Kidney (tissue), 14 donors: ENCODE measurements around the gene CHMP1A. TPM values are rescaled to one million over a fixed set of nuclear protein-coding genes. Genes with fewer than 3 reads are reported as not detected.

Experiments
- DNase-seq, 5 donors: peaks; one replicate each; pipeline ENCODE4 v3.0.0-alpha.2; 2013 to 2020
- FAIRE-seq: peaks from 2 replicates; lab custom pipeline; 2012; peaks lifted over from hg19 to GRCh38; lab: Jason Lieb, UNC
- H3K27ac ChIP-seq, 2 donors: one replicate each; pipeline ENCODE4 v1.7.0; 2013; ENCODE audit warnings: low read depth in 2 of 2, low read length in 2 of 2, inconsistent platforms in 1 of 2
- H3K27me3 ChIP-seq: one replicate; pipeline ENCODE4 v1.7.1; 2013; ENCODE audit warnings: low read length, inconsistent platforms; ENCODE audit not compliant: control insufficient read depth, insufficient read depth
- H3K36me3 ChIP-seq, 3 donors: one replicate each; pipeline versions ENCODE4 v1.7.0 to v1.7.1; 2013; ENCODE audit warnings: low read length in 3 of 3, control low read depth in 1 of 3, inconsistent platforms in 1 of 3; ENCODE audit not compliant: insufficient read depth in 3 of 3, control insufficient read depth in 2 of 3
- H3K4me1 ChIP-seq, 3 donors: one replicate each; pipeline versions ENCODE4 v1.7.0 to v1.7.1; 2013; ENCODE audit warnings: low read length in 3 of 3, inconsistent platforms in 1 of 3, low read depth in 1 of 3; ENCODE audit not compliant: control insufficient read depth in 2 of 3, insufficient read depth in 2 of 3
- H3K4me3 ChIP-seq, 3 donors: one replicate each; pipeline versions ENCODE4 v1.7.0 to v1.8.1; 2013; ENCODE audit warnings: low read length in 3 of 3, control low read depth in 1 of 3, inconsistent platforms in 1 of 3
- H3K9ac ChIP-seq, 3 donors: one replicate each; pipeline versions ENCODE4 v1.7.0 to v1.7.1; 2013; ENCODE audit warnings: low read length in 3 of 3, control low read depth in 1 of 3, inconsistent platforms in 1 of 3
- H3K9me3 ChIP-seq, 3 donors: one replicate each; pipeline versions ENCODE4 v1.7.0 to v1.7.1; 2013; ENCODE audit warnings: low read length in 3 of 3, control low read depth in 1 of 3, inconsistent platforms in 1 of 3; ENCODE audit not compliant: control insufficient read depth in 2 of 3, insufficient read depth in 1 of 3
- CTCF ChIP-seq: IDR thresholded peaks from 3 replicates; pipeline ENCODE4 v1.5.1; 2012; ENCODE audit warnings: mild to moderate bottlenecking, moderate library complexity, borderline replicate concordance; ENCODE audit not compliant: insufficient read depth; ENCODE audit errors: extremely low read depth
- intact Hi-C: fragments of 100-400 bp; cut with DNase I; formaldehyde crosslinking; loops from one replicate; pipeline ENCODE4 v1.11.1; 2022
- polyA plus RNA-seq: library from polyadenylated mRNA; stranded (reverse); fragments of 350-450 nt; fragmentation: Illumina TruSeq; extraction: RNeasy Lipid Tissue Mini Kit (QIAGEN cat#74804); gene quantifications from one replicate; pipeline ENCODE4 v1.2.3, GENCODE V29; 2014; ENCODE audit warnings: low read depth, low replicate concordance; ENCODE audit not compliant: insufficient read depth
- total RNA-seq: library from RNA; stranded (reverse); fragmentation: NEBNext Ultra II Directional; extraction: Animal tissue kit (Norgen Biotek cat#: 25700); gene quantifications from one replicate; pipeline ENCODE4 v1.2.1, GENCODE V29; 2021
- donor health status: control.
- donor health status: control.
- donor health status: control.
- donor health status: control.
- donor health status: control.
- donor health status: DM: yes; HTN: yes; CAD: no.
- donor health status: Normal renal cell carcinoma (clear cell type).

Gene CHMP1A
- total and polyA plus RNA-seq, 2 donors from 2014 or later = 71.3 to 96.1 TPM

- TF ChIP-seq CTCF = no peak
- Histone ChIP-seq H3K4me3 (no peak overlapping the region), H3K27ac (no peak overlapping the region), H3K9me3 (no peaks in the 10 kb centered on the region), H3K4me1 (peaks cover 0 to 7% (median 4%) of the 10 kb centered on the region in 3 donors), H3K9ac (no peak overlapping the region), H3K27me3 (no peaks in the 10 kb centered on the region), H3K36me3 (no peaks in the 10 kb centered on the region)
- intact Hi-C loops = no loop called here
- FAIRE-seq (no peak), DNase-seq (no peak)
Observed at GRCh38 chr16:89610108-89610453, 47.4 kb downstream of the CHMP1A start.

GRCh38 chr16:89607937-89608740, 49.4 kb downstream of the CHMP1A start:
- H3K27me3 ChIP-seq = no peaks in the 10 kb centered on the region
- H3K4me3 ChIP-seq = no peak overlapping the region
- TF ChIP-seq CTCF = no peak
- DNase-seq = peak in 2 of 5 donors; percentile 34 to 46
- no peak overlapping the region for H3K27ac ChIP-seq
- H3K9ac ChIP-seq = no peak overlapping the region
- no peaks in the 10 kb centered on the region for H3K36me3 ChIP-seq
- intact Hi-C loops = no loop called here
- no peaks in the 10 kb centered on the region for H3K9me3 ChIP-seq
- FAIRE-seq = no peak
- peaks cover under 1 to 7% (median 4%) of the 10 kb centered on the region in 3 donors for H3K4me1 ChIP-seq

GRCh38 chr16:89607453-89607852, 50.1 kb downstream of the CHMP1A start:
- DNase-seq (no peak), FAIRE-seq (no peak)
- intact Hi-C loops = no loop called here
- Histone ChIP-seq H3K4me1 (peaks cover 0 to 11% (median 7%) of the 10 kb centered on the region in 3 donors), H3K36me3 (no peaks in the 10 kb centered on the region), H3K4me3 (no peak overlapping the region), H3K9ac (no peak overlapping the region), H3K9me3 (no peaks in the 10 kb centered on the region), H3K27me3 (no peaks in the 10 kb centered on the region), H3K27ac (no peak overlapping the region)
- no peak for TF ChIP-seq CTCF
